T-helper 2 cell (primary cell): ENCODE measurements around the gene FLNC.
A peak's percentile ranks its signal among the peaks of the same experiment; 100 is the strongest.

ENCODE experiments used
- DNase-seq, 5 experiments: peaks; one replicate each; pipeline versions ENCODE4 v3.0.0 to v3.0.0-alpha.2; 2012 to 2022

The FLNC gene

GRCh38 chr7:128863433-128863989, 33.3 kb downstream of the FLNC start:
- peak in 2 of 5 experiments; percentile 31 to 73 for DNase-seq

GRCh38 chr7:128865303-128865702, 35.1 kb downstream of the FLNC start:
- DNase-seq = no peak

- DNase-seq = no peak
Measured at GRCh38 chr7:128865996-128866877, 36.0 kb downstream of the FLNC start.

- DNase-seq = no peak
Measured at GRCh38 chr7:128867241-128867640, 37.0 kb downstream of the FLNC start.

GRCh38 chr7:128867842-128868623, 37.8 kb downstream of the FLNC start:
- no peak for DNase-seq

GRCh38 chr7:128868624-128869137, 38.5 kb downstream of the FLNC start:
- DNase-seq = no peak

GRCh38 chr7:128869138-128869943, 39.1 kb downstream of the FLNC start:
- peak in 3 of 5 experiments; percentile 18 to 67 (median 19) for DNase-seq

GRCh38 chr7:128869944-128870285, 39.7 kb downstream of the FLNC start:
- no peak for DNase-seq

- DNase-seq = no peak
Measured at GRCh38 chr7:128871050-128871449, 40.8 kb downstream of the FLNC start.

- no peak for DNase-seq
Measured at GRCh38 chr7:128872394-128872824, 42.2 kb downstream of the FLNC start.

- DNase-seq = no peak
Measured at GRCh38 chr7:128873234-128873633, 43.0 kb downstream of the FLNC start.

GRCh38 chr7:128874140-128875031, 44.2 kb downstream of the FLNC start:
- DNase-seq = no peak

GRCh38 chr7:128875523-128875948, 45.3 kb downstream of the FLNC start:
- no peak for DNase-seq

GRCh38 chr7:128876127-128876526, 45.9 kb downstream of the FLNC start:
- no peak for DNase-seq

- no peak for DNase-seq
Measured at GRCh38 chr7:128876586-128876977, 46.4 kb downstream of the FLNC start.

GRCh38 chr7:128876978-128877755, 47.0 kb downstream of the FLNC start:
- no peak for DNase-seq

GRCh38 chr7:128877756-128878120, 47.5 kb downstream of the FLNC start:
- no peak for DNase-seq

GRCh38 chr7:128878226-128879105, 48.3 kb downstream of the FLNC start:
- DNase-seq = no peak

- DNase-seq = no peak
Measured at GRCh38 chr7:128879461-128879938, 49.3 kb downstream of the FLNC start.
